ENCODE measurements around the gene TMPRSS11B. TPM values are rescaled to one million over a fixed set of nuclear protein-coding genes. Genes with fewer than 3 reads are reported as not detected.

The TMPRSS11B gene
- total and polyA plus RNA-seq, 2 experiments from 2014 or later = not detected

DNA sequence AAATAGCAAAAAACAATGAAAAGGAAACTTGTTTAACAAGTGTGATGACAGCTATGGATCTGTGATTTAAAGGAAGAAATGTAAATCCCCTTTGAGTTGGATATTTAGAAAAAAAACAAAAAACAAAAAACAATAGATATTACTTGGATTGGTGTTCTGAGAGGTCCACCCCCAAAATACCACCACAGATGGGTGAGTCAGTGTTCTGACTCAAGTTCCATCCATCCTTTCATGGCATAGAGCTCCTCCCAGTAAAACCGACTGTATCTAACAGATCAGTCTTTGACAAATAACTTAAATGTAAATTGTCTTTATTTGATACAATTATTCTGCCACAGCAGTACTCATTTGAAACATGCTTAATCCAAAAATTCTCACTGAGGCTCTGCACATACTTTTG is 27.4 kb downstream of the TMPRSS11B start (continued):
- TF ChIP-seq, protein P1, sequence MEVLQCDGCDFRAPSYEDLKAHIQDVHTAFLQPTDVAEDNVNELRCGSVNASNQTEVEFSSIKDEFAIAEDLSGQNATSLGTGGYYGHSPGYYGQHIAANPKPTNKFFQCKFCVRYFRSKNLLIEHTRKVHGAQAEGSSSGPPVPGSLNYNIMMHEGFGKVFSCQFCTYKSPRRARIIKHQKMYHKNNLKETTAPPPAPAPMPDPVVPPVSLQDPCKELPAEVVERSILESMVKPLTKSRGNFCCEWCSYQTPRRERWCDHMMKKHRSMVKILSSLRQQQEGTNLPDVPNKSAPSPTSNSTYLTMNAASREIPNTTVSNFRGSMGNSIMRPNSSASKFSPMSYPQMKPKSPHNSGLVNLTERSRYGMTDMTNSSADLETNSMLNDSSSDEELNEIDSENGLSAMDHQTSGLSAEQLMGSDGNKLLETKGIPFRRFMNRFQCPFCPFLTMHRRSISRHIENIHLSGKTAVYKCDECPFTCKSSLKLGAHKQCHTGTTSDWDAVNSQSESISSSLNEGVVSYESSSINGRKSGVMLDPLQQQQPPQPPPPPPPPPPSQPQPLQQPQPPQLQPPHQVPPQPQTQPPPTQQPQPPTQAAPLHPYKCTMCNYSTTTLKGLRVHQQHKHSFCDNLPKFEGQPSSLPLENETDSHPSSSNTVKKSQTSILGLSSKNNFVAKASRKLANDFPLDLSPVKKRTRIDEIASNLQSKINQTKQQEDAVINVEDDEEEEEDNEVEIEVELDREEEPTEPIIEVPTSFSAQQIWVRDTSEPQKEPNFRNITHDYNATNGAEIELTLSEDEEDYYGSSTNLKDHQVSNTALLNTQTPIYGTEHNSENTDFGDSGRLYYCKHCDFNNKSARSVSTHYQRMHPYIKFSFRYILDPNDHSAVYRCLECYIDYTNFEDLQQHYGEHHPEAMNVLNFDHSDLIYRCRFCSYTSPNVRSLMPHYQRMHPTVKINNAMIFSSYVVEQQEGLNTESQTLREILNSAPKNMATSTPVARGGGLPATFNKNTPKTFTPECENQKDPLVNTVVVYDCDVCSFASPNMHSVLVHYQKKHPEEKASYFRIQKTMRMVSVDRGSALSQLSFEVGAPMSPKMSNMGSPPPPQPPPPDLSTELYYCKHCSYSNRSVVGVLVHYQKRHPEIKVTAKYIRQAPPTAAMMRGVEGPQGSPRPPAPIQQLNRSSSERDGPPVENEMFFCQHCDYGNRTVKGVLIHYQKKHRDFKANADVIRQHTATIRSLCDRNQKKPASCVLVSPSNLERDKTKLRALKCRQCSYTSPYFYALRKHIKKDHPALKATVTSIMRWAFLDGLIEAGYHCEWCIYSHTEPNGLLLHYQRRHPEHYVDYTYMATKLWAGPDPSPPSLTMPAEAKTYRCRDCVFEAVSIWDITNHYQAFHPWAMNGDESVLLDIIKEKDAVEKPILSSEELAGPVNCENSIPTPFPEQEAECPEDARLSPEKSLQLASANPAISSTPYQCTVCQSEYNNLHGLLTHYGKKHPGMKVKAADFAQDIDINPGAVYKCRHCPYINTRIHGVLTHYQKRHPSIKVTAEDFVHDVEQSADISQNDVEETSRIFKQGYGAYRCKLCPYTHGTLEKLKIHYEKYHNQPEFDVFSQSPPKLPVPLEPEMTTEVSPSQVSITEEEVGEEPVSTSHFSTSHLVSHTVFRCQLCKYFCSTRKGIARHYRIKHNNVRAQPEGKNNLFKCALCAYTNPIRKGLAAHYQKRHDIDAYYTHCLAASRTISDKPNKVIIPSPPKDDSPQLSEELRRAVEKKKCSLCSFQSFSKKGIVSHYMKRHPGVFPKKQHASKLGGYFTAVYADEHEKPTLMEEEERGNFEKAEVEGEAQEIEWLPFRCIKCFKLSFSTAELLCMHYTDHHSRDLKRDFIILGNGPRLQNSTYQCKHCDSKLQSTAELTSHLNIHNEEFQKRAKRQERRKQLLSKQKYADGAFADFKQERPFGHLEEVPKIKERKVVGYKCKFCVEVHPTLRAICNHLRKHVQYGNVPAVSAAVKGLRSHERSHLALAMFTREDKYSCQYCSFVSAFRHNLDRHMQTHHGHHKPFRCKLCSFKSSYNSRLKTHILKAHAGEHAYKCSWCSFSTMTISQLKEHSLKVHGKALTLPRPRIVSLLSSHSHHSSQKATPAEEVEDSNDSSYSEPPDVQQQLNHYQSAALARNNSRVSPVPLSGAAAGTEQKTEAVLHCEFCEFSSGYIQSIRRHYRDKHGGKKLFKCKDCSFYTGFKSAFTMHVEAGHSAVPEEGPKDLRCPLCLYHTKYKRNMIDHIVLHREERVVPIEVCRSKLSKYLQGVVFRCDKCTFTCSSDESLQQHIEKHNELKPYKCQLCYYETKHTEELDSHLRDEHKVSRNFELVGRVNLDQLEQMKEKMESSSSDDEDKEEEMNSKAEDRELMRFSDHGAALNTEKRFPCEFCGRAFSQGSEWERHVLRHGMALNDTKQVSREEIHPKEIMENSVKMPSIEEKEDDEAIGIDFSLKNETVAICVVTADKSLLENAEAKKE (CRISPR knock-in tag; IDR thresholded peaks at IDR 0.05) = no peak
- no peak for TF ChIP-seq EZH2 (IDR thresholded peaks at IDR 0.05; ENCODE audit: low read depth, unreplicated experiment)
- TF ChIP-seq NANOG (IDR thresholded peaks at IDR 0.05; ENCODE audit: borderline replicate concordance) = no peak
- TF ChIP-seq ZNF114 (CRISPR knock-in tag; IDR thresholded peaks at IDR 0.05) = no peak
- TF ChIP-seq, protein P2, sequence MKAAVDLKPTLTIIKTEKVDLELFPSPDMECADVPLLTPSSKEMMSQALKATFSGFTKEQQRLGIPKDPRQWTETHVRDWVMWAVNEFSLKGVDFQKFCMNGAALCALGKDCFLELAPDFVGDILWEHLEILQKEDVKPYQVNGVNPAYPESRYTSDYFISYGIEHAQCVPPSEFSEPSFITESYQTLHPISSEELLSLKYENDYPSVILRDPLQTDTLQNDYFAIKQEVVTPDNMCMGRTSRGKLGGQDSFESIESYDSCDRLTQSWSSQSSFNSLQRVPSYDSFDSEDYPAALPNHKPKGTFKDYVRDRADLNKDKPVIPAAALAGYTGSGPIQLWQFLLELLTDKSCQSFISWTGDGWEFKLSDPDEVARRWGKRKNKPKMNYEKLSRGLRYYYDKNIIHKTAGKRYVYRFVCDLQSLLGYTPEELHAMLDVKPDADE (IDR thresholded peaks at IDR 0.05) = no peak
- no peak for TF ChIP-seq STAT1 (IDR thresholded peaks at IDR 0.05; ENCODE audit: unreplicated experiment)

DNA sequence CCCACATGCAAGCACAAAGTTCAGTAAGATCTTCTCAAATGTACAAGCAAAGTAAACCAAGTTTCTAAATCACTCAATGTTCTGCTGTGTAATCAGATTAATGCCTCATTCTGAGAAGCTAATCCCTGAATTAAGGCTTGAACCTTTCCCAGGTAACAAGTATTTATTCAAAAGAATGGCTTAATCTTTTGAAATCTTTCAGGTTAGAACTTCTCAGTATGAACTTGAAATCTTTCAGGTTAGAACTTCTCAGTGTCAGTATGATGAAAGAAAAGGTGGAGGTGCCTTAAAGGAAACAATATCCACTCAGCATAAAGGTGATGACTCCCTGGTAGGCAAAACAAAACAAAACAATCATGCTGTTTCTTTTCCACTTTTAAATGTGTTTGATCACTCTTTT is 29.0 kb downstream of the TMPRSS11B start:
- no peaks in the 10 kb centered on the region for H3F3A ChIP-seq (replicated peaks; ENCODE audit: low read depth)
- H3K27me3 ChIP-seq (ENCODE audit: insufficient read depth) = no peaks in the 10 kb centered on the region
- H4K20me1 ChIP-seq (replicated peaks; ENCODE audit: insufficient read depth) = no peaks in the 10 kb centered on the region
- Mint-ChIP-seq H3K36me3 (ENCODE audit: low read depth) (no peaks in the 10 kb centered on the region; the same call in 2 of the 3 replicates), H3K27me3 (ENCODE audit: insufficient read depth, low read depth, poor library complexity) (no peaks in the 10 kb centered on the region), H3K27ac (peak overlapping the region; percentile 30; the same call in 1 of the 2 replicates), H3K4me3 (no peak overlapping the region), H3K9me3 (no peaks in the 10 kb centered on the region), H3K4me1 (peaks cover 19% of the 10 kb centered on the region)
- DNase-seq (ENCODE audit: low spot score) (no peak), ATAC-seq (no peak)
- H3K4me2 ChIP-seq = no peak overlapping the region
- no peak overlapping the region for H2AFZ ChIP-seq
- no peaks in the 10 kb centered on the region for H3K79me2 ChIP-seq (replicated peaks; ENCODE audit: insufficient read depth)
- peaks cover 20% of the 10 kb centered on the region for H3K4me1 ChIP-seq (ENCODE audit: insufficient read depth)
- no peaks in the 10 kb centered on the region for H3K36me3 ChIP-seq (ENCODE audit: insufficient read depth)
- no peaks in the 10 kb centered on the region; the same call in 1 of the 2 replicates for H3K9me2 ChIP-seq (ENCODE audit: insufficient read depth)
- H3K27ac ChIP-seq (ENCODE audit: low read depth) = no peak overlapping the region
- H3K4me3 ChIP-seq = no peak overlapping the region
- TF ChIP-seq NANOG (IDR thresholded peaks at IDR 0.05; ENCODE audit: borderline replicate concordance) (no peak), POLR2AphosphoS5 (IDR thresholded peaks at IDR 0.05; ENCODE audit: low read depth) (no peak), JUNB (IDR thresholded peaks at IDR 0.05; ENCODE audit: unreplicated experiment) (no peak)
- TF ChIP-seq, protein P3, sequence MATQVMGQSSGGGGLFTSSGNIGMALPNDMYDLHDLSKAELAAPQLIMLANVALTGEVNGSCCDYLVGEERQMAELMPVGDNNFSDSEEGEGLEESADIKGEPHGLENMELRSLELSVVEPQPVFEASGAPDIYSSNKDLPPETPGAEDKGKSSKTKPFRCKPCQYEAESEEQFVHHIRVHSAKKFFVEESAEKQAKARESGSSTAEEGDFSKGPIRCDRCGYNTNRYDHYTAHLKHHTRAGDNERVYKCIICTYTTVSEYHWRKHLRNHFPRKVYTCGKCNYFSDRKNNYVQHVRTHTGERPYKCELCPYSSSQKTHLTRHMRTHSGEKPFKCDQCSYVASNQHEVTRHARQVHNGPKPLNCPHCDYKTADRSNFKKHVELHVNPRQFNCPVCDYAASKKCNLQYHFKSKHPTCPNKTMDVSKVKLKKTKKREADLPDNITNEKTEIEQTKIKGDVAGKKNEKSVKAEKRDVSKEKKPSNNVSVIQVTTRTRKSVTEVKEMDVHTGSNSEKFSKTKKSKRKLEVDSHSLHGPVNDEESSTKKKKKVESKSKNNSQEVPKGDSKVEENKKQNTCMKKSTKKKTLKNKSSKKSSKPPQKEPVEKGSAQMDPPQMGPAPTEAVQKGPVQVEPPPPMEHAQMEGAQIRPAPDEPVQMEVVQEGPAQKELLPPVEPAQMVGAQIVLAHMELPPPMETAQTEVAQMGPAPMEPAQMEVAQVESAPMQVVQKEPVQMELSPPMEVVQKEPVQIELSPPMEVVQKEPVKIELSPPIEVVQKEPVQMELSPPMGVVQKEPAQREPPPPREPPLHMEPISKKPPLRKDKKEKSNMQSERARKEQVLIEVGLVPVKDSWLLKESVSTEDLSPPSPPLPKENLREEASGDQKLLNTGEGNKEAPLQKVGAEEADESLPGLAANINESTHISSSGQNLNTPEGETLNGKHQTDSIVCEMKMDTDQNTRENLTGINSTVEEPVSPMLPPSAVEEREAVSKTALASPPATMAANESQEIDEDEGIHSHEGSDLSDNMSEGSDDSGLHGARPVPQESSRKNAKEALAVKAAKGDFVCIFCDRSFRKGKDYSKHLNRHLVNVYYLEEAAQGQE (IDR thresholded peaks at IDR 0.05; ENCODE audit: unreplicated experiment) = no peak

Data from GM23338 (cell line).